GM19372 (cell line): ENCODE results near the gene HHAT.

Experiments
- ATAC-seq: cut with Tn5 transposase; IDR thresholded peaks from one replicate; pipeline ENCODE4 v1.9.1; 2021; ENCODE audit warnings: mild to moderate bottlenecking, low read depth, moderate library complexity; ENCODE audit not compliant: unreplicated experiment

The HHAT gene

DNA sequence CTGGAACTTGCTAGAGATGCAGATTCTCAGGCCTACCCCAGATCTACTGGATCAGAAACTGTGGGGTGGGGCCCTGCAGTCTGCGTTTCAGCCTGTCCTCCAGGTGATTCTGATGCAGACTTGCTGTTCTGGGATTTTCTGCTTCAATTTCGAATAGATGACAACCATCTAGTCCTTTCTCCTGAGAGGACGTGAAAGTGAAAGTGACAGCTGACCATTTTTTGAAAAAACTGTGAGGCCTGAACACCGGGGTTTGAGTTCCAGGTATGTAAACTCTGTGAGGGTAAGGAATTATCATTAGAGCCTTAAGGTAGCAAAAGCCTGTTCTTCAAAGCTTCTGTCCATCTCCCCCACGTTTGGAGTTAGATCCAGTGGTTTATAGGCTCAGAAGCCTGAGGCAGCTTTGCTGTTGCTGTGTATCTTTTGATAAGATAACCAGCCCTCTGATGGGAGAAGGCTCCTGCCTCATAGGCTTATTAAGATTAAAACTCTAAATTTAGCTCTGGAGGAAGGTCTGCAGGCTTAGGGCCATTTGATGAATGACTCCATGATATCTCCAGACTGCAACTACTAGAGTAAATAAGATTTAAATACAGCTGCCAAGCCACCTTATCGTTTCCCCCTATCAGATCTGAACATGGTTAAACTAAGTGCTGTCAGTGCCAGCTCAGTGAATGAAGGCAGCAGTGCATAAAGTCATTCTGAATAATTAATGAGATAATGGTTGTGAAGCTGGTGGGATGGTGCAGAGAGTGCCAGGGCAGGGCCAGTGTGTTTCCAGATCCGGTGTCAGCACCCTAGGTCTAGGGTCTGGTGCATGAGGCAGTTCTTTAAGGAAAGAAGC, 335.2 kb downstream of the HHAT start:
- no peak for ATAC-seq

DNA sequence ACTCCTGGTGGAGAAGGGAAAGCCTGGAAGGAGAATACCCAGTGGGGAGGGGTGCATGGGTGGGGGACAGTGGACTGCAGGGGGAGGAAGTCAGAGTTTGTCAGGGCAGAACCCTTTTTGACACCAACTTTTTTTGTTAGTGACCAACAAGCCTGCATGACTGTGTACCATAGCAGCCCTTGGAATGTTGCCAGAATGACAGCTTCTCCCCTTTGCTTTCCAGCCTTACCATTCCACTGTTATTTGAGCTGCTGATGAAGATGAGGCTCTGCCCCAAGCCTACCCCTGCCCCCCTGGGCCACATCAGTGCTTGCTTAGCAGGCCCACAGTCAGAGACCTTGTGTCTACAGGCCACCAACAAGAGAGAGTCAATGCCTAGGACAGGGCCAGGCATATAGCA, 341.2 kb downstream of the HHAT start:
- ATAC-seq, result no peak

DNA sequence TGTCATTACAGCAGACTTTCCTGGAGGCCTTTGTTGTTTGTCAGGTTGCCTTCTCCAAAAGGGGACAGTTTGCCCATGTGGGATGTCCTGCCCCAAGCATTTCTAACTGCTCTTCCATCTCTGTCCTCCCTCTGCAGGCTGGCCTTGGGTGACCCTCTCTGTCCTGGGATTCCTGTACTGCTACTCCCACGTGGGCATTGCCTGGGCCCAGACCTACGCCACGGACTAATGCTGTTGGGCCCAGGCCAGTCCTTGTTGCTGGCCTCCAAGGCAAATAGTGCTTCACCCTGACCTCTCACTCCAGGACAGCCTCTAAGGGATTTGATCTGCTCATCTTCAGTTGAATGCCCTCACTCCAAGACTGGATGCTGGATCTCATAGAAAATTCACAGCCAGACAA, 345.4 kb downstream of the HHAT start:
- no peak for ATAC-seq

DNA sequence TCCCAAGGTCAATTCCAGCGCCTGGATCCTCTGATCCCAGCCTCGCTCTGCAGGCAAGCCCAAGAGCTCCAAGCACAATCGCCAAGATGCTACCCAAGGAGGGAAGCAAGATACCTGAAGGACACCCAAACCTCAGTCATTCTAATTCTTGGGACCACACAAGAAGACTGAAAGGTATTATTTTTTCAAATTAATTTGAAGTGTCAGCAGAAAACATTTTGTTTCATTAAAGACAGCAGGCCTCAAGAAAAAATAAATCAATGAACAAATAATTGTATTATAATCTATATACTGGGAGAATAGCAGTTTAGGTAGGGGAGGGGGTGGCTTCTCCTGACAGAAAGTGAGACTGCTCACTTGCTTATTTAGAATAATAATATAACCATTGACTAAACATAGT, 347.8 kb downstream of the HHAT start:
- no peak for ATAC-seq

DNA sequence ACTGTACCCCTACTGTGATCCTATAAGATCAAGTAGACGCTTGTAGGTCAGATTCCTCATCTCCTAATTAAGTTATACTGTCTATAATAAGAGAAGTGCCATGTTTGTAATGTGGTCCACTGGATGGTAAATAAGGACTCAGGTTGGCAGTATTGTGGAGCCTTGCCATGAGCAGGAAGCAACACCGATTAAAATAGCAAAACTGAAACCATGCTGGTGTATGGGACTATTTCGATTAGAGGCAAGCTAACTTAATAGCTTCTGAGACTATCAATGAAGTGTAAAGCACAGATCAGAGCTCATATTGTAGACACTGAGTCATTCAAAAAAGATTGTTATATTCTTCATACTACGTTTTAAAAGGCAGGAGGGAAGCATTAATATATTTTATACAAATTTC, 348.8 kb downstream of the HHAT start:
- ATAC-seq, result peak; percentile 52

DNA sequence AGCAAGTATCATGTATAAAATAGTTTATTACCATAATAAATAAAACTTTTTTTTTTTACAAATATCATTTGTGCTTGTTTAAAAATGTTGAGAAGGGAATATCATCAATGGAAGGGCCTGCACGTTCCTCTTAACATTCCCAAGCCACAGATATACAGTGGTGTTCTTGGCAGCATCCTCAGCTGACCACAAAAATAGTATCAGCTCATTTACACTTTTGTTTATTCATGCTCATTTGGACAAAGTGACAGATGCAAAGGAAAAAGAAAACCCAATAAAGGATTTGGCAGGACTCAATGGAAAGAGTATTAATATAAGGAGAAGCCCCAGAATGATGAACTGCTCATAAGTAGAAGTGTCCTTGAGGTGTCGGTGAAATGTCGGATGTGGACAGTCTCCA, 349.6 kb downstream of the HHAT start:
- no peak for ATAC-seq

DNA sequence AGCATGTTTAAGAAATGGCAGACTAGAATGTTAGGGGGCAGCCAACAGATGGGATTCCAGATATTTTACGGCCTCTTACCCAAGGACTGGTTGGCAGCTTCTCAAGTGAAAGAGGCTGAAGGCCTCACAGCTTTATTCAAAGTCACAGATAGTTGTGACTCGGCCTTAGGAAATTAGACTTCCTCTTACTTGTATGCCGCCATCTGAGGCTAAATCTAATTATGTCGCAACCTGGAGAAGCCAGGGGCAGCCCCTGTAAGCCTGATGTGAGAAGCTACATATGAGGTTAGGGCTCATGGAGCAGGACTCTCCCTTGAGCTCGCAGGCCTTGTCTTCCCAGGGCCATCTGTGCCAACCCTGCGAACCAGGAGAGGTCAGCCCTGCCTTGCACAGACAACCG, 352.5 kb downstream of the HHAT start:
- no peak for ATAC-seq

DNA sequence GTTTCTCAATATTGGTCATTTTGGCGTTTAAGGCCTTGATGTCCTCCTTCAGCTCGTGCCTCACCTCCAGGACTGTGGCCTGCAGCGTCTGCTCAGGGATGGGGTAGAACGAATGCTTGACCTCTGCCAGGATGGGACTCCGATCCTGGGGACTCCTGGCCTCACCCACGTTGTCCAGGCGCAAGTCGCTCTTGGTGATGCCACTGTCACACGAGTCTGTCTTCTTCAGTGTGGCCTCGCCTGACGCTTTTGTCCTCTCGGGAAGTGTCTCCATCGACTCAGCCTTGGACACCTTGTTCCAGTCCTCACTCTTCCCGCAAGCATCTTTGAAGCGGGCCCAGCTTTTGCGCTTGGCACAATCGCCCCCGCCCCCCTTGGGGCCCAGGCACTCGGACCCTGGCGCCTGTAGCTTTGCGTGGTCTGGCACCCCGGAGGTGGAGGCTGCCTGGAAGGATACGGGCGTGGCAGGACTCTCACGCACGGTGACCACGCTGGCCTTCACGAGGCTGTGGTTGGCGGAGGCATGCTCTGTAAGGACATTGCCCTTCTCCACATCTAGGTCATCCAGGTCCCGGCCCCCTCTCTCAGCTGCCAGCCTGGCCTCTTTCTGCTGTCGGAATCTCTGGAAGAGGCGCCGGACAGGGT, 354.8 kb downstream of the HHAT start:
- no peak for ATAC-seq

DNA sequence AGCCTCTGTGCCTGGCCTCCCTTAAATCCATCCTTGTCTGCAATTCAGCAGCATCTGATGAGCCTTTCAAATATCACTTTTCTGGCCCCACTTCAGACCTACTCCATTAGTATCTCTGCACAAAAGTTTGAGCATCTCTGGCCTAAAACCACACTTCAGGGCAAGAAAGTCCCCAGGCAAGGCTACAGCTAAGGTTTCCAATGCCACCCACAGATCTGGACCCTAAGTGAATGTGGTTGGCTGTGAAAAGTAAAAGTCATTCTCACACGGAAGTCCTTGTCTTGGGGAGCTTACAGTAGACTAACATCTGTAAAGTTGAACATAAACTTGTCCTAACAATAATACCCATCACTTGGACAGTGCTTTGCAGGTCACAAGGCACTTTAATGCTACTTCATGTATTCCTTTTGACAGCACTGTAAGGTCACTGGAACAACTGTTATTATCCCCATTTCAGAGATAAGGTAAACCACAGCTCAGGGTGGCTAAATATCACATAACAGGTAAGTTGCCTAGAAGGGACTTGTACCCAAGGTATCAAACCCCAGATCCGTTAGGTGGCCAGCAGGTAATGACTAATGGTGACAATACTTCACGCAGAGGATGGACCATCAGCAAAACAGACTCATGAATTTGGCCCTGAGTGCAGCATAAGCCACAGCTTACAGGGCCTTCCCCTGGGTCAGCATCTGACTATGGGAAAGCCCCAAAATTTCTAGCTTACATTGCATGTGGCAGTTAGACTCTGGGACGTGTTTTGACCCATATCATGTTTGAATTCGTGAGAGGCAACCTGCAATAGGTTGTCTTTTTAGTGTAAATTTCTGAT, 356.0 kb downstream of the HHAT start:
- peak; percentile 89 for ATAC-seq

DNA sequence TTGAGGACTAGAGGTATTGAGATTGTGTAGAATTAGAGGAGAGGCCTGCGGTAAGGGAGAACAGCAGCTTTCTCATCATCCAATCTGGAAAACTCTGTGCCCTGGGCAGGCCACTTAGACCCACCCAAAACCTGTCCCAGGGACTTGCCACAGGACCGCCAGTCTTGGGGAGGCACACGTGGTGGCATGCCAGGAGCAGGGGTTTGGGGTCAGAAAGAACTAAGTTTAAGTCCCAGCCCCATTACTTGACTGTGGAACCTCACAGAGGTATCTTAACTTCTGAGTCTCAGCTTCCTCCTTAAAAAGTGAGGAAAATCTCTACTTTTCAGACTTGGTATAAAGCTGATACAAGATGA, 356.6 kb downstream of the HHAT start:
- ATAC-seq, result no peak

DNA sequence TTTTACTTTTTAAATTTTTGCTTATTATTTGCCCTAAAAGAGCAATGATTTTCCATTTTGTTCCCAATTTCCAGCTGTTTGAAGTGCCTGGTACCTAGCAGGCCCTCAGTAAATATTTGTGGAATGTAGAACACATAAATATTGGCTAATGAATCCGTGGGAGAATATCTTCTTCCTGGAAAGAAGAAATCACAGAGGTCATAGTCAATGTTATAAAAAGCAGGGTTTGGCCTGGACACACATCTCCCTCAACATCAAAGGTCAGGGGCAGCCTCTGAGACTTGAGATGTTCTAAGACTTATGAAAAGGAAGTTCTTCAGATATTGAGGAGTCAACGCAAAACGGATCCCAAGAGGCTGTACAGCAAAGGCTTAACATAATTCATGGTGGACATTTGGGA, 358.1 kb downstream of the HHAT start:
- no peak for ATAC-seq

DNA sequence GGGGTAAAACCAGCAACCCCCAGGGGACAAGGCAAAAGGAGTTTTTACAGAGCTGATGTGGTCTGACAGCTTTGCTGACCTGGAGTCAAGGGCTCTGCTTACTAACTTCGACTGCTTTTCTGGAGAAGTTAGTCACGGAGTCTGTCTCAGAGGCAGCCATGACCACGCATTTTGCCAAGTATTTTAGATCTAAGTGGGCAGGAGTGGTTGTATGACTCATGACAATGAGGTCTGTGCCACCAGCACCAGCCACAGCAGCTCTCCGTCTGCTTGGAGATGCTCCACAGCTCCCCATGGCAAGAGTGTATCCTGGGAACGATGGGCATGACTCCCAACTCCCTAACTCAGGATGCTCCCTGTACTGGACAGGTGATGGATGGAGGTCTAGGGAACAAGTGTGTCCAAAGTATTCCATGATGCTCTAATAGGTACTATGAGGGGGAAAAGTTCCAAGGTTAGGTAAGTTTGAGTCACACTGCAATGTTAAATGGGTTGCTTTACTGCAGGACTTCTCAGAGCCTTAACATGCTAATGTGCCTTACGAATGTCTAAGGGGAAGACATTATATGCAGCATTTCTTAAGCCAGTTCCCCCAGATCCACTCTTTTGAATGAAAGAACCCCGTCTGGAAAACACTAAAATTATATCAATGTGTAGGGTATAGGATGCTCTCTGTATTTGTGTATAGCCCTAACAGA, 359.0 kb downstream of the HHAT start:
- ATAC-seq, result no peak

DNA sequence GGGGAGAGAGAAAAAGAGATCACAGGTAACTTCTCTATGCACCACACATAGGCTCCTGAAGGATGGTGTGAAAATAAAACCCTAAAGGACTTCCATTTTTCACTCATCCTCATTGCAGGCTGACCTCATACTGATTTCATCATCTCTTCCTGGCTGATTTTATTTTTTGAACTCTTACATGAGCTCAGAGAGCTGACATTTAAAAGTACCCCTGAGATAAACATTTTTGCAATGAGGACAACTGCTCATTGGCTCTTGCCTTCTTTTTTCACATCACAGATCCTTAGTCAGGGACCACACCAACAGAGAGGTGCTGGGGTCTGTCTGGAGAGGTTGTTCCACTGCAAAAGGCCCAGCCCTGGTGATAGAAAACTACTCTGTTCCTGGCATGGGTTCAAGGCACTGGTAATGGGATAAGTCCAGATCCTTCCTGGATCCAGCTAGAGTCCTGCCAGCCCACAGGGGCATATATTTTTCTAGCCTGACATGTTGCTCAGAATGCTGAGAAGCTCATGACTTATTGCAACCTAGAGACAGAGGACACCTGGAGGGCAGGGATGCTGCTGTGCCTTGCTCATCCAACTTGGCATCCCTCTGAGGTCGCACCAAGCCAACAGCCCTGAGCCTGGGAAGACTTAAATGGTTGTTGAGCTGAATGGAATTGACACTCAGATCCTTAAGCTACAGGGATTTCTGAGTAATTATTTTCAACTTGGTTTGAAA, 360.0 kb downstream of the HHAT start:
- ATAC-seq, result no peak

DNA sequence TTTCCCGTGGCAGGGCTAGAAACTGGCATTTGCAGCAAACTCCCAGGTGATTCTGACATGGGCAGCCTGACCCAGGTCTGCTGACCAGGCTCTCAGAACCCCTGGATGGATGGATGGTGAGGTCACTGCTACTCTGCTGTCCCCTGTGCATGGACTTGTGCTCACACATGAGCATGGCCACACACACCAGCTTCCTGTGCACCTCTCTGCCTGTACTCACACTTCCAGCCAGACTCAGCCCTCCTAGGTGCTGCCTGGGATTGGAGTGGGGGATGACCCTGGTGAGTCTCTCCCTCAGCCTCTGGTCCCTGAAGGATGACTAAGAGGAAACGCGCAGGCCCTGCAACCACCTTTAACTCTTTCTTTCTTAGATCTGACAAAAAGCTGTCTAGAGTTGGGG, 361.1 kb downstream of the HHAT start:
- no peak for ATAC-seq

DNA sequence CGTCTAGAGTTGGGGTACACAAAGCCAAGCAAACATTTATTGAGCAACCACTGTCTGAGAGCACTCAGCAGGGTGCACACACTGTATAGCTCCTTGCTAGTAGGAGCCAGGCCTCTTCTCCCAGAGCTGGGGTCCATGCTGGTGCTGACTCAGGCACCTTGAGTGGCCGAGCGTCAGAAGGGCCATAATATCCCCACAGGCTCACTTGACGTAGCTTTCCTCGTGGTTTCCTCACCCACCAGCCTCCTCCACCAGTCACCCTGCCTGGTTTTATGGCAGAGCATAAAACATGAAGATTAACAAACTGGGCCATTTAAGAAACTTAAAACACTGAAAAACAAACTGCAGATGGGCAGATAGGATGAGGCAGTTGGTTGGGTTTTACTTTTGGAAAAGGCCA, 361.5 kb downstream of the HHAT start:
- ATAC-seq, result no peak

DNA sequence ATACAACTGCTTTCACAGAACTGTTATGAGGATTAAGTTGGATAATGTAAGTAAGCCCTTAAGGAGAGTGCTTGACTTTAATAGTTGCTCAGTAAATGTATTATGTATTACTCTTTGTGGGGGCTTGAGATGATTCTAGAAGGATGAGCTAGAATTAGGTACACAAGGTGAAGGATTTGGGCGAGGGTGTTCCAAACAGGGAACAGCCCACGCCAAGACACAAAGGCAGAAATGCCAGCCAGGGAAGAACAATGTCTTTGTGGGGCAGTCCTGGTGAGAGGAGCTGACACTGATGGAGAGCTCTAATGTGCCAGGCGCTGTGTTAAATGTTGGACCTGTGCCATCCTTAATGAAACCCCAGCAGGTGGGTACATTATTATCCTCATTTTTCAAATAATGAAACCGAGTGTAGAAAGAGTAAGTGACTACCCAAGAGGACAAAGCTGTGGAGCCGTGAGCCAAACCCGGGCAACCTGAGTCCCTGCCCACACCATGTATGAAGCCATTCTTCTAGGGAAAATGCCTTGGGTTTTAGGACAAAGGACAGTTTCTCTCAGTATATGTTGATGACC, 362.4 kb downstream of the HHAT start:
- ATAC-seq, result no peak

DNA sequence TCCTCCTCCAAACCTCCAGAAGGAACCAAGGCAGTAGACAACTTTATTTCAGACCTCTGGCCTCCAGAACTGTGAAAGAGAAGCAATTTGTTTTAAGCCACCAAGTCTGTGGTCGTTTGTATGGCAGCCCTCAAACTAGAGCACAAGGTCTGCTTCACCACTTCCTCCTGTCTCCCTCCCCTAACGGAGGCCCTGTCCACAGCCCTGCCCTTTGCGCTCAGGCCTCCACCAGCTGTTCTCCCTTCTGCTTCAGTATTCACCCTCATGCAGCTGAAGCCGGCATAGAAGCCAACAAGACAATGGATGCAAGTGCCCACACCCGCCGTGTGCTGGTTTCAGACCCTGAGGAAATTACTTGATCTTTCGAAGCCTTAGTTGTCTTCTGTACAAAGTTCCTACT, 364.1 kb downstream of the HHAT start:
- ATAC-seq, result peak; percentile 47

DNA sequence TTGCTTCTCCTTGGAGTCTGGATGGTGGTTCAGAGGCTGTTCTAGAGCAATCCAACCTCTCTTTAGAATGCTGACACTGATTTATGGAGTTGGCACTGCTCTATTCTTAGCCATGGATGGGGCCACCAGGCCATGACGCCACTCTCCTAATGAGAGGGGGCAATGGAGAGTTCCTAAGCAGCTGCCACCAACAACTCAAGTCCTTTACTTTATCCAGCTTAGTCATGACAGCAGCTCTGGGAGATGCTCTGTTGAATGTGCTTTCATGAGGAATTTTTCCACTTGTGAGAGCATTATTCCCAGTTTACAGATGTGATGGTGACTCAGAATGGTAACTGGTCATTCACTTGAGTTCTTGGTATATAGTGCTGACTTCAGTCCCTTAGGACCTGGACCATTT, 366.3 kb downstream of the HHAT start:
- no peak for ATAC-seq

DNA sequence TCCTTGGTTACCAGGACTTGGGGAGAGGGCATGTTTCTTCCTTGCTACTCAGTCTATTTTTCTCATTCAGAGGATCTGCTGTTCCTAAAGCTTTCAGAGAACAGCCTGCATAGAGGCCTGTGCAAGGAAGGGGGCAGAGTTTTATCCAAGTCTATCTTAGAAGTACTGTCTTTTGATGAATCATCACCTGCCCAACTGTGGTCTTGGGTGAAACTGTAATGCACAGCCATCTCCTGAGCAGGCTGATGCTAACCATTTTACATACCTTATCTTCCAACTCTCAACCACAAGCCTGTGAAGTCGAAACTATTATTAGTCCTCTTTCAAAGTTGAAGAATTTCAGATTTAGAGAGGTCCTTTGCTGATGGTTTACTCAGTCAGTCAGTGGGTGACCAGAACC, 368.0 kb downstream of the HHAT start:
- peak; percentile 88 for ATAC-seq

DNA sequence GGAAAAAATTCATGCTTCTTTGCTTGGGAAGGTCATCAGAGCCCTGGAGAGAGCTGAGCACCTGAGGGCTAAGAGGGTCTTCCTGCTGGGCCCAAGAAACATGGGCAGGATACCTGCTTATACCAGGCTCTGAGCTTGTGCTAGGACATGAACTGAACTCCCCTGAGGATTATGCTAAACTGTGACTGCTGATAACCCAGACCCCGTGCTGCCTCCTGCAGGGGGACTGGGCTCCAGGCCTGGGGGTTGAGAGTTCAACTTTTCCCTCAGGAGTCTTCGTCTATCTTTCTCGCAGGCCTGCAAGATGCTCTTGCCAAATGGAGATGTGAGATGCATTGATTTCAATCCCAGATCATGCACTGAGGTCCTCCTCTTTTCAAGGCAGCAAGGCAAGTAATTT, 368.5 kb downstream of the HHAT start:
- ATAC-seq, result no peak
